ENCODE data around the gene SREBF2. TPM values are rescaled to one million over a fixed set of nuclear protein-coding genes. Genes with fewer than 3 reads are reported as not detected.

The SREBF2 gene
- total RNA-seq, 2 donors from 2014 or later: 48.3 to 65.3 TPM

DNA sequence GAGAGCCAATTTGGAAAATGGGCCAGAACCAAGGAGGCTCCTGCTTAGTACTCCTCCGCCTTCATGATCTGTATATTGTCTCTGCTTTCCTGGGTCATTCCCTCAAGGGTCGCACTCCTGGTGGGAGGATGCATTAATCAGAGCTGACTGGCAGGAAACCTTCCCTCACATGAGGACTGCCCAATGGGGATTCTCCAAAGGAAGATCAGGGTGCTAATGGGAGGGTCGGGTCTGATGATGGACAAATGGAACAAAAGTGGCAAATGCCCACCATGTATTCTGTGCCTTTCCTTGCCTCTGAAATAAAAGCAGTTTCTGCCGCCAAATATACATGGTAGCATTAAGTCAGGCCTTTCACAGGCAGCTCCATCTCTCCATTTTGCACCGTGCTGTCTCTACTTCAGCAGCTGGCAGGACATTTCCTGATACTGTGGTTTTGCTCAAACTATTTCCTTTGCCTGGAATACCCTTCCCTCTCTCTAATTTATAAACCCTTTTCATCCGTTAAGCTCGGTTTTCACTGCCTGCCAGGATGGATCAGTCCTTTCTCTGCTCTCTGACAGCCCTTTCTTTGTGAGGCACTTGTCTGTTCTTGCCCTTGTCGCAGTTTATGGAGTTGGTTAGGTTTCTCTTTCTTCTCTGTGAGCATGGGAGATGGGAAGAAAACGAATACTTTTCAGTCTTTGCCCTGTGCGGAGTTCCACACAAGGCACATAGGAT is 13.5 kb downstream of the SREBF2 start:
- TF ChIP-seq, protein P1, sequence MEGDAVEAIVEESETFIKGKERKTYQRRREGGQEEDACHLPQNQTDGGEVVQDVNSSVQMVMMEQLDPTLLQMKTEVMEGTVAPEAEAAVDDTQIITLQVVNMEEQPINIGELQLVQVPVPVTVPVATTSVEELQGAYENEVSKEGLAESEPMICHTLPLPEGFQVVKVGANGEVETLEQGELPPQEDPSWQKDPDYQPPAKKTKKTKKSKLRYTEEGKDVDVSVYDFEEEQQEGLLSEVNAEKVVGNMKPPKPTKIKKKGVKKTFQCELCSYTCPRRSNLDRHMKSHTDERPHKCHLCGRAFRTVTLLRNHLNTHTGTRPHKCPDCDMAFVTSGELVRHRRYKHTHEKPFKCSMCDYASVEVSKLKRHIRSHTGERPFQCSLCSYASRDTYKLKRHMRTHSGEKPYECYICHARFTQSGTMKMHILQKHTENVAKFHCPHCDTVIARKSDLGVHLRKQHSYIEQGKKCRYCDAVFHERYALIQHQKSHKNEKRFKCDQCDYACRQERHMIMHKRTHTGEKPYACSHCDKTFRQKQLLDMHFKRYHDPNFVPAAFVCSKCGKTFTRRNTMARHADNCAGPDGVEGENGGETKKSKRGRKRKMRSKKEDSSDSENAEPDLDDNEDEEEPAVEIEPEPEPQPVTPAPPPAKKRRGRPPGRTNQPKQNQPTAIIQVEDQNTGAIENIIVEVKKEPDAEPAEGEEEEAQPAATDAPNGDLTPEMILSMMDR (IDR thresholded peaks at IDR 0.05): no peak
- H3K4me3 ChIP-seq: no peak overlapping the region
- no peaks in the 10 kb centered on the region for H3K9me3 ChIP-seq
- ATAC-seq (ENCODE audit: insufficient number of reproducible peaks, low FRiP score, low read depth) (no peak), DNase-seq (ENCODE audit: low spot score) (no peak)
- H3K36me3 ChIP-seq: no peaks in the 10 kb centered on the region
- peaks cover 0 to 15% of the 10 kb centered on the region in 2 donors for H3K4me1 ChIP-seq (ENCODE audit: control insufficient read depth in 1 of 2, low read depth in 2 of 2)
- H3K27ac ChIP-seq: no peak overlapping the region
- no peaks in the 10 kb centered on the region for H3K27me3 ChIP-seq (replicated peaks; ENCODE audit: insufficient read depth)

DNA sequence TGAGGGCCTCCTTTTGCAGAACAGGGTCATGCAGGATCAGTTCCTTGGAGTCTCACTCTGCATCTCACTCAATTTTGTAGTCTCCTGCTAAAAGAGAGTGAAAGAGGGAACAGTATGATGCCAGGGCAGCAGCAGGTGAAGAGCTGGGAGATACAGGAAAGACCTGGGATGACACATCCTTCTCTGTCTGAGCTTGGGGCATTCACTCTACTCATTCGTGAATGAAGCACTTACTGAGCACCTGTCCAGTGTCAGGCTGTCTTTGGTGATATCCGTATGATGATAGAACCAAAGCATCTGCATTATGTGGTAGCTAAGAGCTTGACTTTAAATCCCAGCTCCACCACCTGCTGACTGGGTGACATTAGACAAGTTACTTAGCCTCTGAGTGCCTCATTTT is 14.4 kb downstream of the SREBF2 start:
- Histone ChIP-seq H3K4me3 (no peak overlapping the region), H3K4me1 (ENCODE audit: control insufficient read depth in 1 of 2, low read depth in 2 of 2) (peaks cover 0 to 15% of the 10 kb centered on the region in 2 donors), H3K27me3 (replicated peaks; ENCODE audit: insufficient read depth) (no peaks in the 10 kb centered on the region), H3K36me3 (no peaks in the 10 kb centered on the region), H3K9me3 (no peaks in the 10 kb centered on the region), H3K27ac (no peak overlapping the region)
- ATAC-seq (ENCODE audit: insufficient number of reproducible peaks, low FRiP score, low read depth) (no peak), DNase-seq (ENCODE audit: low spot score) (no peak)
- TF ChIP-seq, protein P1 (IDR thresholded peaks at IDR 0.05): no peak

DNA sequence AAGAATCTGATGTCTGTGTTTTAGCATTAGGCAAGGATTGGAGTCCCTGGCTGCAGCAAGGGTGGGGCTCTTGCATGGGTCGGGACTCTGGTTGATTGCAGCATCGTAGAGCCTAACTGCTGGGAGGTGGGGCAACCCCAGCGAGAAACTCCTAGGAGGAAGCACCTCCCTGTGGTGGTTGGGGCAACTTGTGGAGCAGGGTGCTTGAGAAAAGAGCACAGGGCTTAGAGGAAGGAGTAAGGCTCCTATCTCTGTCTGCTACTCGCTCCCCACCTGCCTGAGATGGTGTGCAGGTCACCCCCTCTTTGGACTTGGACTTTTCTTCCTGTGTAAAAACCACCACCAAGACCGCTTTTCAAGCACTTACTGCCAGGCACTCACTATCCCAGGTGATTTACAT is 15.6 kb downstream of the SREBF2 start:
- no peak overlapping the region for H3K27ac ChIP-seq
- H3K36me3 ChIP-seq: no peaks in the 10 kb centered on the region
- no peak overlapping the region for H3K4me3 ChIP-seq
- H3K4me1 ChIP-seq (ENCODE audit: control insufficient read depth in 1 of 2, low read depth in 2 of 2): peaks cover 0 to 15% of the 10 kb centered on the region in 2 donors
- H3K27me3 ChIP-seq (replicated peaks; ENCODE audit: insufficient read depth): no peaks in the 10 kb centered on the region
- DNase-seq (ENCODE audit: low spot score): no peak
- ATAC-seq (ENCODE audit: insufficient number of reproducible peaks, low FRiP score, low read depth): no peak
- TF ChIP-seq, protein P1 (IDR thresholded peaks at IDR 0.05): no peak
- H3K9me3 ChIP-seq: no peaks in the 10 kb centered on the region

DNA sequence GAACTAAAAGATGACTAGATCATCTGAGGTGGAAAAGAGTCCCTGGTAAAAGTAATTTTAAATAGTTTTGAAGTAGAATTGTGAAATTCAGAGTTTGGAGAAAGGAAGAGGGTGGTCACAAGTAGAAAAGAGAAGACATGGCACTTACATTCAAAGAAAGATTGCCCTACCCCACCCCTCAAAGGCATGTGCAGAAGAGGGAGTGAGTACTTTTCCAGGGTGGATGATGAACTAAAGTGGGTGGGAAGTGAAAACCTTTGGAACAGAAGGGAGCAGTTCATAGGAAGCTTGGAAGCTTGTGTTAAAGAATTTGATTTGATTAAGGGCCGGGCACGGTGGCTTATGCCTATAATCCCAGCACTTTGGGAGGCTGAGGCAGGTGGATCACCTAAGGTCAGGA is 23.6 kb downstream of the SREBF2 start:
- TF ChIP-seq, protein P1 (IDR thresholded peaks at IDR 0.05): no peak
- H3K9me3 ChIP-seq: no peaks in the 10 kb centered on the region
- no peaks in the 10 kb centered on the region for H3K36me3 ChIP-seq
- H3K27ac ChIP-seq: no peak overlapping the region
- peaks cover 6 to 9% of the 10 kb centered on the region in 2 donors for H3K4me1 ChIP-seq (ENCODE audit: control insufficient read depth in 1 of 2, low read depth in 2 of 2)
- DNase-seq (ENCODE audit: low spot score) (no peak), ATAC-seq (ENCODE audit: insufficient number of reproducible peaks, low FRiP score, low read depth) (no peak)
- no peaks in the 10 kb centered on the region for H3K27me3 ChIP-seq (replicated peaks; ENCODE audit: insufficient read depth)
- H3K4me3 ChIP-seq: no peak overlapping the region

DNA sequence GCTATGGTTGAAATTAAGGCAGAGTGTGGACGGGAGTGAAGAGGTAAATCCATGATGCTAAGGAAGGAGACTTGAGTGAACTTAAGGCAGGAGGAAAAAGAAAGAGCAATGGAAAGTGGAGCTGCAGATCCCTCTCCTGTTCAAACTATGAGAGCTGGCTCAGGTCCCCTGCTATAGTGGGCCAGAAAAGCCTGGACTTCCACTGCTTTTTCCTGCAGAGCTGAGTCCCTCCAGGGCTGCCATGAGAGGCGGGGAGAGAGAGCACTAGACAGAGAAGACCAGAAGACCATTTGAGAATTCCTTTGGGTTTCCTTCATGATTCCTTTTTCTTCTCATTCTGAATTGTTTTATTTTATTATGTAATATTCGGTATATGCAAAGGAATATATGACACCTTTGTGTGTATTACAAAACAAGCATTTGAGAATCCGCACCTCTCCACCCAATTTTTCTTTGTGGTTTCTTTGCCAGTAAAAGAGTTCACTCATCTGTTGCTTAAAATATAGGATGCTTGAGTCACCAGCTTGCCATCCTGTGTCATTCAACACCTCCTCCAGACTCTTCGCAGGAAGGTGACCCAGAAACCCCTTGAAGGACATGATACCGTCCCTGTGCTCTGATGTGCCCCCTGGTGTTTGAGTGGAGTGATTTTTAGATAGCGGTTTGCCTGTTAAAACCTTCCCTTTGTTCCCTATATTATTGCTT is 24.4 kb downstream of the SREBF2 start:
- no peaks in the 10 kb centered on the region for H3K36me3 ChIP-seq
- no peak overlapping the region for H3K27ac ChIP-seq
- H3K4me3 ChIP-seq: no peak overlapping the region
- H3K4me1 ChIP-seq (ENCODE audit: control insufficient read depth in 1 of 2, low read depth in 2 of 2): peaks cover 6 to 13% of the 10 kb centered on the region in 2 donors
- ATAC-seq (ENCODE audit: insufficient number of reproducible peaks, low FRiP score, low read depth) (no peak), DNase-seq (ENCODE audit: low spot score) (no peak)
- no peaks in the 10 kb centered on the region for H3K9me3 ChIP-seq
- H3K27me3 ChIP-seq (replicated peaks; ENCODE audit: insufficient read depth): no peaks in the 10 kb centered on the region
- TF ChIP-seq, protein P1 (IDR thresholded peaks at IDR 0.05): peak; percentile 53
